Transverse colon (tissue), 4 donors: Measurements from ENCODE around the gene HNRNPR. TPM values are rescaled to one million over a fixed set of nuclear protein-coding genes. Genes with fewer than 3 reads are reported as not detected.
"Not testable (repeated sequence)": the region's sequence is repeated elsewhere in the genome, so short reads cannot be mapped to it uniquely, and the experiment has no call there.

Experiments used
- DNase-seq: peaks from one replicate; pipeline ENCODE4 v3.0.0-alpha.2; 2019
- H3K27ac ChIP-seq, 4 donors: fragments of 200-600 bp; sonication (generic); 2 replicates each; pipeline ENCODE4 v1.5.1; 2016 to 2018; ENCODE audit warnings: inconsistent platforms in 4 of 4
- H3K27me3 ChIP-seq: fragments of 200-600 bp; sonication (generic); 2 replicates; pipeline ENCODE4 v1.5.1; 2017; ENCODE audit warnings: inconsistent platforms
- H3K36me3 ChIP-seq, 4 donors: fragments of 200-600 bp; sonication (generic); 2 replicates each; pipeline ENCODE4 v1.5.1; 2017 to 2019; ENCODE audit warnings: inconsistent platforms in 4 of 4
- H3K4me1 ChIP-seq, 4 donors: fragments of 200-600 bp; sonication (generic); 2 replicates each; pipeline ENCODE4 v1.5.1; 2017 to 2020; ENCODE audit warnings: inconsistent platforms in 4 of 4
- H3K4me3 ChIP-seq, 4 donors: fragments of 200-600 bp; sonication (generic); 1 replicate in 1 of 4; 2 replicates in 3 of 4; pipeline versions ENCODE4 v1.5.1 to v1.6.1; 2017 to 2019; ENCODE audit warnings: inconsistent platforms in 4 of 4
- H3K9me3 ChIP-seq, 2 donors: fragments of 200-600 bp; sonication (generic); 2 replicates each; pipeline ENCODE4 v1.5.1; 2017 to 2019; ENCODE audit warnings: inconsistent platforms in 2 of 2
- POLR2AphosphoS5 ChIP-seq, 3 donors: sonication (generic); formaldehyde crosslinking; IDR thresholded peaks; one replicate each; pipeline ENCODE4 v1.6.1; 2016; ENCODE audit warnings: antibody characterized with exemption in 3 of 3
- WGBS, 2 donors: methylation state at CpG; one replicate each; pipeline ENCODE4 v1.1.5; 2018; ENCODE audit warnings: low coverage in 1 of 2; 5-methylcytosine and 5-hydroxymethylcytosine counted together
- in situ Hi-C, 4 donors: fragments of 200-750 bp; cut with MboI; loops; one replicate each; pipeline versions ENCODE4 v1.15.0 to v1.15.1; 2017; ENCODE audit warnings: low sequenced_read_pairs in 3 of 4, low pct_ligation_motif_present in 1 of 4, low pct_unique_long_range_greater_than_20kb in 1 of 4
- intact Hi-C: fragments of 100-400 bp; cut with DNase I; formaldehyde crosslinking; loops from one replicate; pipeline ENCODE4 v1.15.1; 2023; ENCODE audit warnings: low total_unique reads
- total RNA-seq, 4 donors: library from RNA; depleted of rRNA; stranded (reverse); fragments of >200 nt; gene quantifications; one replicate each; pipeline ENCODE4 v1.1.0, GENCODE V29; 2016

Gene HNRNPR
- total RNA-seq, 4 donors from 2014 or later, result 13.5 to 120 (median 60.8) TPM

DNA sequence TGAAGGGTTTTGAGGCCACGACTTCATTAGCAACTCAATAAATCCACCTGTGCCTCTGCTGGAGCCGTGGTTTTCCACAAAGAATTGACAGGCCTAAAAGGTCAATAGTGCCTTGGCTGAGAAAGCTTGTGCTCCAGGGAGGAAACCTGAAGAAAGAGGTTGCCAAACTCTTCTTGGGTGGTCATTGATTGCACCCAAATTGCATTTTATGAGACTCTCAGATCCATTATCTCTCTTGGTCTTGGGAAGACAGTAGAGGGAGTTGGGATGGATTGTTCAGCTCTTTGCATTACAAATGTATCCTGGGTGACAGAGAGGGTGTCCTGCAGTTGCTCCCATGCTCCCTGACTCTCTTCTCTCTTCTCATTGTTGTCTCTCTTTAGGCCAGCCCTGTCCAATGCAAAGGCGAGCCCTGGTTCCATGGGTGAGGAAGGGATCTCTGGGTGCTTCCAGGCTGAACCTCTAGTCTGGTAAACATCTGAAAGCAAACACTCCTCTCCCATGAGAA lies 80.7 kb downstream of the HNRNPR start:
- 34 to 78% methylated on average over 2 to 3 of the region's 3 CpGs for WGBS, 2 donors
- H3K36me3 ChIP-seq, result no peaks in the 10 kb centered on the region
- H3K27me3 ChIP-seq, result no peaks in the 10 kb centered on the region
- in situ Hi-C loops (no loop called here), intact Hi-C loops (loop anchor here (5.0 kb wide), 1 partner anchor 1691 kb away; no protein-coding TSS in a partner anchor)
- H3K4me1 ChIP-seq, result no peaks in the 10 kb centered on the region
- TF ChIP-seq POLR2AphosphoS5 (IDR thresholded peaks at IDR 0.05), result no peak
- no peak for DNase-seq
- H3K4me3 ChIP-seq, result no peak overlapping the region
- no peak overlapping the region for H3K27ac ChIP-seq
- H3K9me3 ChIP-seq, result no peaks in the 10 kb centered on the region

DNA sequence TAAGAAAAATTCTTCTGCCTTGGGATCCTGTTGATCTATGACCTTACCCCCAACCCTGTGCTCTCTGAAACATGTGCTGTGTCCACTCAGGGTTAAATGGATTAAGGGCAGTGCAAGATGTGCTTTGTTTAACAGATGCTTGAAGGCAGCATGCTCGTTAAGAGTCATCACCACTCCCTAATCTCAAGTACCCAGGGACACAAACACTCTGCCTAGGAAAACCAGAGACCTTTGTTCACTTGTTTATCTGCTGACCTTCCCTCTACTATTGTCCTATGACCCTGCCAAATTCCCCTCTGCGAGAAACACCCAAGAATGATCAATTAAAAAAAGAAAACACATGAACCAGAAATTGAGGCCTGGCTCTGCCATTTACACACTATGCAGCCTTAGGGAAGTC lies 86.0 kb downstream of the HNRNPR start:
- intact Hi-C loops, H3K27ac ChIP-seq, H3K4me1 ChIP-seq, in situ Hi-C loops, H3K4me3 ChIP-seq, H3K36me3 ChIP-seq, DNase-seq, H3K9me3 ChIP-seq, H3K27me3 ChIP-seq: not testable (repeated sequence)
- WGBS, 2 donors, result 53% methylated on average over 1 of the region's 2 CpGs; no CpG with 5 or more reads in 1 of the 2 donors

GRCh38 chr1:23257371-23257770 lies 86.7 kb downstream of the HNRNPR start:
- H3K4me1 ChIP-seq, H3K9me3 ChIP-seq, H3K27me3 ChIP-seq, DNase-seq, in situ Hi-C loops, H3K4me3 ChIP-seq, H3K27ac ChIP-seq, intact Hi-C loops, H3K36me3 ChIP-seq: not testable (repeated sequence)
- WGBS, 2 donors, result 73% methylated on average over 6 of the region's 34 CpGs; no CpG with 5 or more reads in 1 of the 2 donors

Other genes starting within 250 kb of the HNRNPR start
- gene LUZP1, start 175.4 kb downstream of the HNRNPR start, total RNA-seq, result 10 to 100 TPM; 28.3 to 46.4 (median 33.3) TPM
- under 1 TPM in 2 of 4 donors, not detected in 2; 0.14 to 0.20 TPM for gene HTR1D, start 126.8 kb downstream of the HNRNPR start, total RNA-seq
- 100 to 1,000 TPM in 1 of 4 donors, 10 to 100 TPM in 3; 12.5 to 125 (median 12.9) TPM for gene ZNF436, start 25.6 kb upstream of the HNRNPR start, total RNA-seq
- 100 to 1,000 TPM; 137 to 761 (median 198) TPM for gene TCEA3, start 80.5 kb upstream of the HNRNPR start, total RNA-seq
- 10 to 100 TPM; 38.2 to 62.9 (median 48.3) TPM for gene ASAP3, start 139.9 kb upstream of the HNRNPR start, total RNA-seq
- gene E2F2, start 186.9 kb upstream of the HNRNPR start, total RNA-seq, result 10 to 100 TPM in 2 of 4 donors, 1 to 10 TPM in 2; 6.7 to 11.6 (median 8.9) TPM
- 100 to 1,000 TPM; 174 to 363 (median 253) TPM for gene ID3, start 215.2 kb upstream of the HNRNPR start, total RNA-seq